ENCODE results near the gene HECTD4. TPM values are rescaled to one million over a fixed set of nuclear protein-coding genes. Genes with fewer than 3 reads are reported as not detected.

HECTD4 gene
- total and polyA plus RNA-seq, 12 donors: 17.5 to 50.0 (median 27.7) TPM

DNA sequence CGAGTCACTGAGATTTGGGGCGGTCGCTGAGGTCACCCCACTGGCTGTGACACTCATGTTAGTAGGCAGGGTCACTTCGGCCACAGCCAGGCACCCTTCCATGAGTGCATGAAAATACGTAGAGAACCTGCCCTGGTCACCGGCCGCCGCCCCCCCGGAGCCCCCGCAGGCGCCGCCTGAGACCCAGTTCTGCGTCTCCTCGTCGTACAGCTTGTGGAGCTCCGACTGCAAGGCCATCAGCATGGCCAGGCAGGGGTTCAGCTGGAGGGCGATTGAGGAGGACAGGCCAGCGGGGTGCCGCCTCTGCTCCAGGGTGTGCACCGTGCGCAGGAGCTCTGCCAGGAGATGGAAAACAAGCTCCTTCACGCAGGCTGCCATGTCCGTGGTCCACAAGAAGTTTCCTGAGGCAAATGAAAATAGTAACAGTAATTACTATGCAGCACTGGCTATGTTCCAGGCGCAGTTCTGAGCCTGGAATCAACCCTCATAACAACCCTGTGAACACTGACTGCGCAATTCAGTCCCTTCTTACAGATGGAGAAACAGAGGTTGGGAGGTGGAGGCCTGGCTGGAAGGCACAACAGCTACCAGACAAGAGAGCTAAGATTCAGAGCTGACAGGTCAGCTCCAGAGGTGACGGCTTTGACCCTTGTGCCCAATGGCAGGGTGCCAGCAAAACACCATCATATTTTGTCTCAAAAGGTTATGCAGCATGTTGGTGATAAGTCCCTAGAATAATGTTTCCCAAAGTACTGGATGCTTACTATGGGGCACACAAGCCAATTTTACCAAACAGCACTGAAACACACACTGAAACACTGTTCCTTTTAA is 196.9 kb downstream of the HECTD4 start:
- no peak overlapping the region for H3K27ac ChIP-seq
- WGBS, 4 donors: 85 to 93% (median 90%) methylated on average over 11 to 26 of the region's 26 CpGs
- intact Hi-C loops (cut with DNase I): no loop called here
- no peaks in the 10 kb centered on the region for H3K27me3 ChIP-seq
- DNase-seq: no peak
- H3K9me3 ChIP-seq (replicated peaks in 1 of 3): no peaks in the 10 kb centered on the region
- H3K4me1 ChIP-seq (replicated peaks in 1 of 2): peaks cover 0 to 6% of the 10 kb centered on the region in 2 donors
- H3K36me3 ChIP-seq (replicated peaks in 1 of 2): peaks cover 0 to 40% of the 10 kb centered on the region in 2 donors
- no peak overlapping the region for H3K4me3 ChIP-seq
- TF ChIP-seq POLR2A (IDR thresholded peaks at IDR 0.05): no peak
- TF ChIP-seq, protein P1, sequence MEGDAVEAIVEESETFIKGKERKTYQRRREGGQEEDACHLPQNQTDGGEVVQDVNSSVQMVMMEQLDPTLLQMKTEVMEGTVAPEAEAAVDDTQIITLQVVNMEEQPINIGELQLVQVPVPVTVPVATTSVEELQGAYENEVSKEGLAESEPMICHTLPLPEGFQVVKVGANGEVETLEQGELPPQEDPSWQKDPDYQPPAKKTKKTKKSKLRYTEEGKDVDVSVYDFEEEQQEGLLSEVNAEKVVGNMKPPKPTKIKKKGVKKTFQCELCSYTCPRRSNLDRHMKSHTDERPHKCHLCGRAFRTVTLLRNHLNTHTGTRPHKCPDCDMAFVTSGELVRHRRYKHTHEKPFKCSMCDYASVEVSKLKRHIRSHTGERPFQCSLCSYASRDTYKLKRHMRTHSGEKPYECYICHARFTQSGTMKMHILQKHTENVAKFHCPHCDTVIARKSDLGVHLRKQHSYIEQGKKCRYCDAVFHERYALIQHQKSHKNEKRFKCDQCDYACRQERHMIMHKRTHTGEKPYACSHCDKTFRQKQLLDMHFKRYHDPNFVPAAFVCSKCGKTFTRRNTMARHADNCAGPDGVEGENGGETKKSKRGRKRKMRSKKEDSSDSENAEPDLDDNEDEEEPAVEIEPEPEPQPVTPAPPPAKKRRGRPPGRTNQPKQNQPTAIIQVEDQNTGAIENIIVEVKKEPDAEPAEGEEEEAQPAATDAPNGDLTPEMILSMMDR (IDR thresholded peaks at IDR 0.05): no peak

DNA sequence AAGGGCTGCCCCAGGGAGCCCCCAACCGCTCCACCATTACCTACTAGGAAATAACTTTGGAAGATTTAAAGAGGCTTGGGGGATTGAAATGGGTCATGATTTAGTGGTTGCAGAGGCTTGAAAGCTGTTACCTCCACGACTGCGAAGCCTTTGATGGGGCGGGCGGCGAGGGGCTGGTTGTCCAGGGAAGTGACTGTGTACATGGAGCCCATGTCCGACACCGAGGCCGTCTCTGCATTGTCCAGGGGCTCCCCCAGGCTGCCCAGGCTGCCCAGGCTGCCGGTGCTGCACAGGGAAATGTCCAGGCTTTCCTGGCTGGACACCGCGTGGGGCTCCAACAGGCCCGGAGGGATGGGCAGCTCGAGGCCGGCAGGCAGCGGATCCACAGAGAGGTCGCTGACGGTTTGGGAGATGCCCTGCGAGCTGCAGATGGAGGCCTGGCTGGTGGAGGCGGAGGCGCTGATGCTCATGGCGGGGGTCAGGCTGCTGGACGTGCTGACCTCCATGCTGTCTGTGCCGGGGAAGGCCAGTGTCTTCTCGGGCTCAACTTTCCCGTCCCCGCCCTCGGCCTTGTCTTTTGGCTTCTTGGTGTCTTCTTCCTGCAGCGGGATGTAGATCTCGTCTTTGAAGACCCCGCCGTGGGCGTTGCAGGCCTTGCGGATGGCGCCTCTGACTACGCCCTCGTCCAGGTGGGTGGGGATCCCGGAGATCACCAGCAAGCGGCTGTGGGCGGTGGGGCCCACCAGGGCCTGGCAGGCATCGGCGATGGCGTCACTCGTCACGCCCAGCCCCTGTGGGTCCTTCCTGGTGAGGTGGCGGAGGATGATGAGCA is 198.0 kb downstream of the HECTD4 start:
- intact Hi-C loops (cut with DNase I): no loop called here
- Histone ChIP-seq H3K27ac (no peak overlapping the region), H3K4me1 (replicated peaks in 1 of 2) (peaks cover 0 to 6% of the 10 kb centered on the region in 2 donors), H3K9me3 (replicated peaks in 1 of 3) (no peaks in the 10 kb centered on the region), H3K27me3 (no peaks in the 10 kb centered on the region), H3K36me3 (replicated peaks in 1 of 2) (peaks cover 0 to 38% of the 10 kb centered on the region in 2 donors), H3K4me3 (no peak overlapping the region)
- WGBS, 4 donors: 96 to 98% (median 97%) methylated on average over 37 to 46 of the region's 46 CpGs
- no peak for DNase-seq
- TF ChIP-seq POLR2A (IDR thresholded peaks at IDR 0.05): no peak
- TF ChIP-seq, protein P1 (IDR thresholded peaks at IDR 0.05): no peak

DNA sequence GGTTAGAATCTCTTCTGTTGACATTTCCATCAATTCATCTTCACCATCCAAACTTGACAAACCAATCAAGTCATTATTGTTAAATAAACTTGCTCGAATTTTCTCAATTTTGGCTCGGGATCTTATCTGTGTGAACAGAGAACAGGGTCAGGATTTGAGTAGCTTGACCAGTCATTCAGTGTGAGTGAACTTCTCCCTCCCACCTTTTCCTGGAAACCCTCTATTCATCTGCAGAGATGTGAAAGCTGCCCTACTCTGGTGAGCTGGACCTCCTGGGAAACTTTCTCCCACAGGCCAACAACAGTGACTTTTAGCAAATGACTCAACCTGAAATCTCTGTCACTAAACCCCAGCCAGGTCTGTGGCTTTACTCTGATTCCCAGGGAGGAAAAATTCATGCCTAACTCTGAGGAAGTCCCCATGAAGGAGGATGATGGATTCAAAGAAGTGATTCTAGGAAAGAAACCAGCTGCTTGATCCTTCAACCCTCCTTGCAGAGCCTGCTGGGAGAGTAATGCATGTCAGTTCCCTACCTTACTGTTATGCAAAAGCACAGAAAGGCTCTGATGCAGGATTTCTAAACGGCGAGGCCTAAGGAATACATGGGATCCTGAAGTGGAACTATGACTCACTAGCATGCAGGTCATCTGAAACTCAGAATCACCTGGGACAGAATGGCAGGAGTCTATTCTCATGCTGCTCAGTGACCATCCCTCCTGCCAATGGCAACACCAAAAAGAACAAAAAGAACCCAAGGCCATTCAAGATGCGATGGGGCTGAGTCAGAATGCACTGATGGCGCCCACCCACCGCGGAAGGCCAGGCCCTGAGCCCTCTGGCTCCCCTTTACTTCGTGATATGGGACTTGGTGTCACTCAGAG is 198.8 kb downstream of the HECTD4 start:
- Histone ChIP-seq H3K27me3 (no peaks in the 10 kb centered on the region), H3K27ac (peak overlapping the region in 1 of 5 donors; percentile 8), H3K36me3 (replicated peaks in 1 of 2) (peaks cover 0 to 39% of the 10 kb centered on the region in 2 donors), H3K4me1 (replicated peaks in 1 of 2) (peaks cover 0 to 6% of the 10 kb centered on the region in 2 donors), H3K4me3 (no peak overlapping the region), H3K9me3 (replicated peaks in 1 of 3) (no peaks in the 10 kb centered on the region)
- TF ChIP-seq, protein P1 (IDR thresholded peaks at IDR 0.05): no peak
- TF ChIP-seq POLR2A (IDR thresholded peaks at IDR 0.05): no peak
- intact Hi-C loops (cut with DNase I): no loop called here
- DNase-seq: peak in 1 of 7 donors; percentile 19
- 67 to 73% (median 68%) methylated on average over 6 to 9 of the region's 9 CpGs for WGBS, 4 donors
